Measurements from ENCODE around the gene ACAP3.

DNA sequence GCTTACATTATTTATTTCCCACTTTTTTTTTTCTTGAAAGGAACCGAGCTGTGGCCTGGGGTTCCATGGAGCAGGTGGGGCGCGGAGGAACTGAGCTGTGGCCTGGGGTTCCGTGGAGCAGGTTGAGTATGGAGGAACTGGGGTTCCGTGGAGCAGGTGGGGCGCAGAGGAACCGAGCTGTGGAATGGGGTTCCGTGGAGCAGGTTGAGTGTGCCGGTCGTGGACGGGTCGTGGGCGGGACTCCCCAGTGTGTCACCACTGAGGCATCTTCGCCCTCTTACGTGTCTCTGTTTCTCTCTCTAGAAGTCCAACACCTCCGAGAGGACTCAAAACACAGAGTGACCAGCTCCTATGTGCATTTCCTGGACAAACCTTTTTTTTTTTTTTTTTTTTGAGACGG is 28.7 kb downstream of the ACAP3 start:
- TF ChIP-seq, protein P1, sequence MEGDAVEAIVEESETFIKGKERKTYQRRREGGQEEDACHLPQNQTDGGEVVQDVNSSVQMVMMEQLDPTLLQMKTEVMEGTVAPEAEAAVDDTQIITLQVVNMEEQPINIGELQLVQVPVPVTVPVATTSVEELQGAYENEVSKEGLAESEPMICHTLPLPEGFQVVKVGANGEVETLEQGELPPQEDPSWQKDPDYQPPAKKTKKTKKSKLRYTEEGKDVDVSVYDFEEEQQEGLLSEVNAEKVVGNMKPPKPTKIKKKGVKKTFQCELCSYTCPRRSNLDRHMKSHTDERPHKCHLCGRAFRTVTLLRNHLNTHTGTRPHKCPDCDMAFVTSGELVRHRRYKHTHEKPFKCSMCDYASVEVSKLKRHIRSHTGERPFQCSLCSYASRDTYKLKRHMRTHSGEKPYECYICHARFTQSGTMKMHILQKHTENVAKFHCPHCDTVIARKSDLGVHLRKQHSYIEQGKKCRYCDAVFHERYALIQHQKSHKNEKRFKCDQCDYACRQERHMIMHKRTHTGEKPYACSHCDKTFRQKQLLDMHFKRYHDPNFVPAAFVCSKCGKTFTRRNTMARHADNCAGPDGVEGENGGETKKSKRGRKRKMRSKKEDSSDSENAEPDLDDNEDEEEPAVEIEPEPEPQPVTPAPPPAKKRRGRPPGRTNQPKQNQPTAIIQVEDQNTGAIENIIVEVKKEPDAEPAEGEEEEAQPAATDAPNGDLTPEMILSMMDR (conservative IDR thresholded peaks at IDR 0.05; ENCODE audit: low read depth, low read length), result no peak
- no peak for TF ChIP-seq EZH2 (IDR thresholded peaks at IDR 0.05; ENCODE audit: borderline replicate concordance, low read depth, low read length, poor library complexity, severe bottlenecking)
